Testis (tissue), 3 donors: ENCODE data around the gene LRRFIP1. TPM values are rescaled to one million over a fixed set of nuclear protein-coding genes. Genes with fewer than 3 reads are reported as not detected.

Source experiments
- DNase-seq: peaks from one replicate; pipeline ENCODE4 v3.0.0-alpha.2; 2019
- H3K27ac ChIP-seq, 2 donors: fragments of 200-600 bp; sonication (generic); one replicate each; pipeline ENCODE4 v1.5.1; 2019
- H3K27me3 ChIP-seq: fragments of 200-600 bp; sonication (generic); one replicate; pipeline ENCODE4 v1.5.1; 2019
- H3K36me3 ChIP-seq: fragments of 200-600 bp; sonication (generic); one replicate; pipeline ENCODE4 v1.5.1; 2017; ENCODE audit warnings: low read depth; ENCODE audit errors: missing control alignments
- H3K4me1 ChIP-seq: fragments of 200-600 bp; sonication (generic); one replicate; pipeline ENCODE4 v1.5.1; 2019
- H3K4me3 ChIP-seq, 2 donors: fragments of 200-600 bp; sonication (generic); one replicate each; pipeline ENCODE4 v1.5.1; 2017 to 2019
- H3K9me3 ChIP-seq: fragments of 200-600 bp; sonication (generic); one replicate; pipeline ENCODE4 v1.5.1; 2017
- CTCF ChIP-seq, 3 experiments: fragments of 450-650 bp in 2 of 3; fragments of 200-600 bp in 1 of 3; sonication (generic) in 1 of 3; IDR thresholded peaks; one replicate each; pipeline ENCODE4 v1.5.1; 2016 to 2019; ENCODE audit warnings: antibody characterized with exemption in 3 of 3, mild to moderate bottlenecking in 2 of 3, moderate library complexity in 1 of 3
- POLR2A ChIP-seq: fragments of 450-650 bp; IDR thresholded peaks from one replicate; pipeline ENCODE4 v1.6.1; 2017; ENCODE audit warnings: antibody characterized with exemption, mild to moderate bottlenecking, moderate library complexity
- WGBS, 2 donors: methylation state at CpG; one replicate each; pipeline ENCODE4 v1.1.5; 2018; 5-methylcytosine and 5-hydroxymethylcytosine counted together
- intact Hi-C: fragments of 100-400 bp; cut with DNase I; formaldehyde crosslinking; loops from one replicate; pipeline ENCODE4 v1.15.1; 2023; ENCODE audit warnings: low total_unique reads
- polyA plus RNA-seq: library from polyadenylated mRNA; stranded (reverse); fragments of 350-450 nt; fragmentation: Illumina TruSeq; extraction: RNeasy Lipid Tissue Mini Kit (QIAGEN cat#74804); gene quantifications from one replicate; pipeline ENCODE4 v1.2.3, GENCODE V29; 2014; ENCODE audit warnings: low read depth, low replicate concordance; ENCODE audit not compliant: insufficient read depth
- total RNA-seq, 2 donors: library from RNA; depleted of rRNA; stranded (reverse); fragments of >200 nt; gene quantifications; one replicate each; pipeline ENCODE4 v1.2.3, GENCODE V29; 2016

LRRFIP1 gene
- total and polyA plus RNA-seq, 3 donors from 2014 or later: 17.4 to 33.5 (median 25.5) TPM

- intact Hi-C loops: no loop called here
- H3K9me3 ChIP-seq: no peaks in the 10 kb centered on the region
- no peaks in the 10 kb centered on the region for H3K4me1 ChIP-seq
- no peaks in the 10 kb centered on the region for H3K36me3 ChIP-seq
- TF ChIP-seq POLR2A: no peak
- no peak for TF ChIP-seq CTCF (IDR thresholded peaks at IDR 0.05)
- H3K27ac ChIP-seq: no peak overlapping the region
- no peaks in the 10 kb centered on the region for H3K27me3 ChIP-seq
- WGBS, 2 donors: 59 to 75% methylated on average over 5 of the region's 5 CpGs
- no peak overlapping the region for H3K4me3 ChIP-seq
- no peak for DNase-seq
Observed at GRCh38 chr2:237818066-237818473, 190.7 kb downstream of the LRRFIP1 start.

GRCh38 chr2:237819231-237819630, 191.8 kb downstream of the LRRFIP1 start:
- intact Hi-C loops: no loop called here
- 74 to 84% methylated on average over 2 of the region's 2 CpGs for WGBS, 2 donors
- no peak for DNase-seq

GRCh38 chr2:237820421-237820820, 193.0 kb downstream of the LRRFIP1 start:
- intact Hi-C loops: no loop called here
- no peak for DNase-seq
- WGBS, 2 donors: 90 to 94% methylated on average over 2 of the region's 2 CpGs
- Histone ChIP-seq H3K27ac (no peak overlapping the region), H3K4me3 (no peak overlapping the region), H3K36me3 (no peaks in the 10 kb centered on the region), H3K9me3 (no peaks in the 10 kb centered on the region), H3K27me3 (no peaks in the 10 kb centered on the region), H3K4me1 (no peaks in the 10 kb centered on the region)
- TF ChIP-seq POLR2A (no peak), CTCF (IDR thresholded peaks at IDR 0.05) (no peak)

More at GRCh38 chr2:237819231-237819630, 191.8 kb downstream of the LRRFIP1 start:
- Histone ChIP-seq H3K27ac (no peak overlapping the region), H3K9me3 (no peaks in the 10 kb centered on the region), H3K4me1 (no peaks in the 10 kb centered on the region), H3K4me3 (no peak overlapping the region), H3K27me3 (no peaks in the 10 kb centered on the region), H3K36me3 (no peaks in the 10 kb centered on the region)
- no peak for TF ChIP-seq CTCF (IDR thresholded peaks at IDR 0.05)
- TF ChIP-seq POLR2A: no peak

GRCh38 chr2:237823544-237823943, 196.2 kb downstream of the LRRFIP1 start:
- H3K4me1 ChIP-seq: no peaks in the 10 kb centered on the region
- no peaks in the 10 kb centered on the region for H3K9me3 ChIP-seq
- intact Hi-C loops: no loop called here
- H3K27ac ChIP-seq: no peak overlapping the region
- no peak overlapping the region for H3K4me3 ChIP-seq
- no peak for DNase-seq
- no peak for TF ChIP-seq CTCF (IDR thresholded peaks at IDR 0.05)
- TF ChIP-seq POLR2A: no peak
- no peaks in the 10 kb centered on the region for H3K27me3 ChIP-seq
- 94 to 97% methylated on average over 2 of the region's 2 CpGs for WGBS, 2 donors
- no peaks in the 10 kb centered on the region for H3K36me3 ChIP-seq

- no peak overlapping the region for H3K27ac ChIP-seq
- WGBS, 2 donors: 91 to 94% methylated on average over 6 of the region's 6 CpGs
Observed at GRCh38 chr2:237824085-237824484, 196.7 kb downstream of the LRRFIP1 start.

More at GRCh38 chr2:237824085-237824484, 196.7 kb downstream of the LRRFIP1 start:
- Histone ChIP-seq H3K4me1 (no peaks in the 10 kb centered on the region), H3K9me3 (no peaks in the 10 kb centered on the region), H3K36me3 (no peaks in the 10 kb centered on the region), H3K27me3 (no peaks in the 10 kb centered on the region), H3K4me3 (no peak overlapping the region)
- intact Hi-C loops: no loop called here
- DNase-seq: no peak
- TF ChIP-seq CTCF (IDR thresholded peaks at IDR 0.05): no peak
- TF ChIP-seq POLR2A: no peak
